Measurements from ENCODE around the gene TMEM107.

DNA sequence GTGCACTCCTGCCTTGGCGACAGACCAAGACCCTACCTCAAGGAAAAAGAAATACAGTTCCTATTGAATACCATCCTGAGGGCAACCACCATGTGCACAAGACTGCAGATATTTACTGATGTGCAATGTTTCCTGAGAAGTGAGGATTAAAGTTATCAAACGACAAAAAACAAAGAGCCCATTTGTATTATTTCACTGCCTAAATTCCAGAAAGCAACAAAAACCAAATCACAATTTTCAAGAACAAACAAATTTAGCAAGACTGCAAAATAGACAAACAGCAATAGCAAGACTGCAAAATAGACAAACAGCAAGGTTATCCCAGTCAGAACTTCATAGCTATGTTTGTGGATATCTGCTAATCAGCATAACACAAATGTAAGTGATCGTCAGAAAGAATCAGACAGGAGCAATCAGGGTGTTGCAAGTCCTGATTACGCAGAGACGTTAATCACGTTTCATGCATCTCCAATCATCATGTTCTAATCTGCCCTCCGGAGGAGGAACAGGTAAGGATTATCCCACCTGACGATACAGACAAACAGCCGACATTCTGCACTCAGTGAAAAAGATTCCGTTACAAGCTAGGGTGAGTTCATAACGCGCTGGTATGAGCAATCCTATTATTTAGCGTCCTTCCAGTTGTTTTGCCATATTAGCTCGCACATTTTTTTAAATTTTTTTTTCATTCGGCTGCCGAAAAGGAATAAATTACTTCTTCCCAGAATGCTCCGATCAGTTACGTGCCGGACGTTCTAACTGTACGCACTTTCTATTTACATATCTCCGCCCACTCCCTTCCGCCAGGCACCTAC is 2.9 kb downstream of the TMEM107 start:
- TF ChIP-seq CTCF (IDR thresholded peaks at IDR 0.05) (peak in 2 of 4 experiments; percentile 7 to 10), POLR2A (IDR thresholded peaks at IDR 0.05) (peak; percentile 97 to 99)
